GM18502 (cell line): ENCODE measurements around the gene HPCAL4.

Experiments used
- ATAC-seq: cut with Tn5 transposase; IDR thresholded peaks from one replicate; pipeline ENCODE4 v1.9.1; 2021; ENCODE audit warnings: mild to moderate bottlenecking; ENCODE audit not compliant: unreplicated experiment, poor library complexity

HPCAL4 gene

GRCh38 chr1:39704757-39705156, 13.5 kb upstream of the HPCAL4 start:
- no peak for ATAC-seq

DNA sequence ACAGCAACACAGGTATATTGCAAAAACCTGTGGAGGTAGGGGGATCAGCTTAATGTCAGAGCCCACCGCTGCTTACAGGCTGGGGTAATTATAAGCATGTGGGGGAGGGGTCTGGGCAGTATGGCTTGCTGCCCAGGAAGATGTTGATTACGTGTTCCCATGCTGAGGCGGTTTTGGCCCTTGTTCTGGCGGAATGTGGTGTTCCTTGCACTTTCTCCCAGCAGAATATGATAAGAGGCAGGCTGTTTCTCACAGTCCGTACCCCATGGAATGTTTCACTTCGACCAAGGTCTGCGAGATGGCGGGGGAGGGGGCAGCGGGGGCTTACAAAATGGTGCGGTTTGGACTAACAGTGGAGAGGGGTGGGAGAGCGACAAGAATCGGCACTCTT, 9.8 kb upstream of the HPCAL4 start:
- no peak for ATAC-seq

GRCh38 chr1:39700348-39700747, 9.1 kb upstream of the HPCAL4 start:
- ATAC-seq = no peak

DNA sequence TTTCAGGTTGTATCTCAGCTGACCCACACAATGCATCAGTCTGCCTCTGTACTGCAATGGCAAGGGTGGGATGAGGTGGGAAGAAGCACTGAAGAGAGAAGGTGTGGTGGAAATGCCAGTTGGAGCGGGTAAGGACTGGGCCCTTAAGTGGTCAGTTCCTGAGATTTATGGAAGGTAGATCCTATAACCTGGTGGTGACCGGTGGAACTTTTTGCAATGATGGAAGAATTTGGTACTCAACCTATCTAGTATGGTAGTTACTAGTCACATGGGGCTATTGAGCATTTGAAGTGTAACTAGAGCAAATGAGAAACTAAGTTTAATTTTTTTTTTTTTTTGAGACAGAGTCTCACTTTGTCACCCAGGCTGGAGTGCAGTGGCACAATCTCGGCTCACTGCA, 8.2 kb upstream of the HPCAL4 start:
- ATAC-seq = no peak

DNA sequence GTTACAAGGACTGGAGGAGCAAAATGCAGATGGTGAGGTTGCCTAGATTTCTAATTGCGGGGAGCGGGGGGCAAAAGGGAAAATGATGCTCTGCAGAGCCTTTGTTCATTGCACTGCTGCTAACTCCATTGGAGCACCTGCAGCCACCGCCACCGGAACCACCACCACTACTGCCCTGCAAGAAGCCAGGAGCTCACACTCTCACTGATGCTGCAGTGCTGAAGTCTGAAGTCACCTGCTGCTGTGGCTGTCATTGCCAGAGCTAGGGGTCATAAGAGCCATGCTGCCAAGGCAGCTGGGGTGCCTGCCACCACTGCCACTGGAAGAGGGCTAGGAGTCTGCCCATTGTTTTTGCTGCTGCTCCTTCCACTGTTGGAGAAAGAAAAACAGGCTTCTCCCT, 7.3 kb upstream of the HPCAL4 start:
- ATAC-seq = no peak

DNA sequence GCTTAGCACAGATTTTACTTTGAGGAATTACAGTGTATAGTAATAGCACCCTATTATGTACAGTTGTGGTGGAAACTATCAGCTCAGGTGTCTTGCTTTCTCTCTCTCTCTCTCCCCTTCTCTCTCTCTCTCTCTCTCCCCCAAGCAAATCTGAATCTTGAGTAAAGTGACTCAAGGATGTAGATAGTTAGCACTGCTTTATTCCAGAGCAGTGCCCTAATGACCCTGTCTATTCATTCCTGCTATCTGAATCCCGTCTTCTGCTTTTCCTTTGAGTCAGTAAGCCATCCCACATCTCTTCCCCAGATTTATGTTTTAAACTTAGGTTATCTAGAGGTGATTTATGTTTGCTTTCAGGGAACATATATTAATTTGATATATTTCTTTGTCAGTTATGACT, 5.2 kb upstream of the HPCAL4 start:
- ATAC-seq = no peak

GRCh38 chr1:39695016-39695415, 3.8 kb upstream of the HPCAL4 start:
- ATAC-seq = no peak

- no peak for ATAC-seq
These were observed 2.8 kb upstream of the HPCAL4 start for GRCh38 chr1:39694026-39694425.

DNA sequence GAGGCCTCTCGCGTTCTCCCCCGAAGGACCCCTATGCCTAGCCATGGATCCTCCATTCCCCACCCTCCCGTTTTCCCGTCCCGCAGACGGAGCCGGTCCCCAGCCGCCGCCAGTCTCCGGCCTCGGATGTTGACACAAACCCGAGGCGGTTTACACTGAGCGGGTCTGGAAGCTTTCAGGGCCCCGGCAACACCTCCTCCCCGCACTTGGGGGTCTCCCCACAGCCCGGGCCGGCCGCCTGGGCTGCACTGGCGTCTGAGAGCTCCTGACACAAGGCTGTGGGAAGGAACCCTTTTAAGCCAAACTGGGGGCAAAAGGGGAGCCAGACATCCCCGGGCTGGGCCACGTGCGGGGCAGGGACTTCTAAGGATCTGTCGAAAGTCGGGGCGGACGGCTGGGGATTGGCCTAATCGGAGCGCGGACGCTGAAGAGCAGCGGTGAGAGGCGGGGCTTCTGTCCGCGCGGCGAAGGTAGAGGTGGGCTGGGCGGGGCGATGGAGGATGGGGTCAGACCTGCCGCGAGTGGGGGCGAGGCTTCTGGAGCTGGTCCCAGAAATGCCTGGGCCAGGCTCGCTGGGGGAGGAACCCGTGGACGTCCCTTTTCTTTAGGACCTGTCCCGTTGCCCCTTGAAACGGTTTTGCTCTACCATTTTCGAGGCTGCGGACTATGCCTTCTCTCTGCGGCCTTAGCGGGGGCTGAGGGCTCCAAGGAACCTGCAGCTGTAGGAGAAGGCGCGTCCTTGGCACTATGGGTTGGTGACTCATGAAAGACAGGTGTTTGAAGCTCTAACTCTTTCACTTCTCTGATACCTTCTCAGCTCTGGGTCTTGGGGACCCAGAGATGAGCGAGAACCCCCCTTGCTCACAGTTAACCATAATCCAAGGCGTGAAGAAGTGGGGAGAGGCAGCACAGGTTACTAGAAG, 1.2 kb upstream of the HPCAL4 start:
- ATAC-seq = no peak

- ATAC-seq = peak; percentile 7
These were observed 345 bp downstream of the HPCAL4 start for GRCh38 chr1:39690794-39691382.

GRCh38 chr1:39690225-39690624, 1.0 kb downstream of the HPCAL4 start:
- ATAC-seq = no peak

- no peak for ATAC-seq
These were observed 1.6 kb downstream of the HPCAL4 start for GRCh38 chr1:39689635-39690034.

- ATAC-seq = no peak
These were observed 2.0 kb downstream of the HPCAL4 start for GRCh38 chr1:39689214-39689613.

GRCh38 chr1:39688706-39689105, 2.5 kb downstream of the HPCAL4 start:
- no peak for ATAC-seq

DNA sequence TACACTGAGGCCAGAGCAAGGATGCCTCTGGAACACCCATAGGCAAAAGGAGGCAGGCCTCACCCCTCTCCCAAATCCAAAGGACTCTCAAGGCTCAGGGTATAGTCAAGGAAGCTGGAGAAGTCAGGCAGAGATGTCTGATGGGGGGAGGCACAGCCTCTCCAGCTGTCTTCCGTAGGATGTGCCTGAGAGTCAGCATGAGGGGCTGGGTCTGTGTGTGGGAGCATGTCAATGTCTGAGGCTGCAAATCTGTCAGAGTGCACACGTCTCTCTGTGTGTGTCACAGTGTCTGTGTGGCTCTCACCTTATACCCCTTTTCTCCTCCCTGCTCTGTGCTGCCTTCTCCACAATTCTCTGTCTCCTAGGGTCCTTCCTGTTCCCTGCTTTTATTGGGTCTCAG, 4.0 kb downstream of the HPCAL4 start:
- ATAC-seq = no peak

GRCh38 chr1:39685071-39685470, 6.2 kb downstream of the HPCAL4 start:
- no peak for ATAC-seq

- ATAC-seq = no peak
These were observed 6.9 kb downstream of the HPCAL4 start for GRCh38 chr1:39684313-39684664.

DNA sequence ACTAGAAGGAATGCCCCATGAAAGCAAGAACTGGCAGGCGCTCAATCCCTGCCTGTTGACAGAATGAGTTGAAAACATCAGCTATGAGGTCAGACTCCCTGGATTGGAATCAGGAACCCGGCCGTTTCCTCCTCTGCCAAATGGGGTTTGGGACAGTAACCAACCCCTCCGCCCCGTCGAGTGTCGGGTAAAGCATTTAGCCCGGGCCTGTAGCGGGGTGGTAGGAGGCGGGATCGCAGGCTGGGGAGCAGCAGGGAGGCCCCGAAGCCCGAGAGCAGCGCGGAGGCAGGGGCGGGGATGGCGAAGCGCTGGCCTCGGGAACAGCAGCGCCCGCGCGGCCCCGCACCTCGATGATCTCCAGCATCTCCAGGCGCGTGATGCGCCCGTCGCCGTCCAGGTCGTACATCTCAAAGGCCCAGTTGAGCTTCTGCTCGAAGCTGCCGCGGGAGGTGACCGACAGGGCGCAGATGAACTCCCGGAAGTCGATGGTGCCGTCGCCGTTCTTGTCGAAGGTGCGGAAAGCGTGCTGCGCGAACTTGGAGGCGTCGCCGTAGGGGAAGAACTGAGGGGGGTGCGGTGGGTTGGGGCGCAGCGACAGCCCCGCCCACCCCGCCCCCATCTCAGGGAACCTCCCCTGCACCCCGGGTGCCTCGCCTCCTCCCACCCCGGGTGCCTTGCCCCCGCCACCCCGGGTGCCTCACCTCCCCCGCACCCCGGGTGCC, 7.5 kb downstream of the HPCAL4 start:
- no peak for ATAC-seq

DNA sequence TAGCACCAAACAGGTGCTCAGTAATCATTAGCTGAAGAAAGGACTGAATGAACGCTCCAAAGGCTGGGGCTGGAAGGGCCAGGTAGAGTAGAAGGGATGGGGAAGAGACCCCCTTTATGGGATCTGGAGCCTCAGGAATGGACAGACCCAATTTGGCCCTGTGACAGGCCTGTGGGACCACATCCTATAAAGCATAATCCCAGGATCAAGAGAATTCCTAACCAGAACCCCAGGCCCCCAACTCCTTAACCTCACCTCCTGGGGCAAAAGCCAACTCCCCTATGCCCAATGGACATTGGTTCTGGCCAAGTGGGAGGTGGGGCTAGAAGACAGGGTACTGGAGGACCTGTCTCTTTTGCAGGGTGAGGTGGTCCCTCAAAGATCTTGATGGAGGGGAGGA, 9.2 kb downstream of the HPCAL4 start:
- ATAC-seq = no peak

GRCh38 chr1:39681294-39681693, 9.9 kb downstream of the HPCAL4 start:
- ATAC-seq = no peak

- no peak for ATAC-seq
These were observed 10.5 kb downstream of the HPCAL4 start for GRCh38 chr1:39680751-39681150.
